Neural crest cell (in vitro differentiated cells): ENCODE measurements around the gene SCN2A. TPM values are rescaled to one million over a fixed set of nuclear protein-coding genes. Genes with fewer than 3 reads are reported as not detected.

Experiments
- DNase-seq: peaks from one replicate; pipeline ENCODE4 v3.0.0; 2021; ENCODE audit warnings: low read depth, mixed read lengths, low spot score
- H3K27ac Mint-ChIP-seq: one replicate; pipeline ENCODE4 v1.8.0; 2021; ENCODE audit warnings: mild to moderate bottlenecking, mixed read lengths; ENCODE audit not compliant: unreplicated experiment
- H3K27me3 Mint-ChIP-seq: 2 replicates; pipeline ENCODE4 v1.8.0; 2021; ENCODE audit warnings: low read depth, mild to moderate bottlenecking, mixed read lengths
- H3K36me3 Mint-ChIP-seq: 2 replicates; pipeline ENCODE4 v1.8.0; 2021; ENCODE audit warnings: low read depth, mild to moderate bottlenecking, mixed read lengths
- H3K4me1 Mint-ChIP-seq: 2 replicates; pipeline ENCODE4 v1.8.0; 2021; ENCODE audit warnings: mixed read lengths
- H3K4me3 Mint-ChIP-seq: one replicate; pipeline ENCODE4 v1.8.0; 2021; ENCODE audit warnings: mild to moderate bottlenecking, mixed read lengths
- H3K9me3 Mint-ChIP-seq: 2 replicates; pipeline ENCODE4 v1.8.0; 2021; ENCODE audit warnings: mixed read lengths
- total RNA-seq: library from RNA; stranded (reverse); gene quantifications from 2 replicates; pipeline ENCODE4 v1.2.1, GENCODE V29; 2021
- TF ChIP-seq, protein P1 (sequence below): fragments of 200-600 bp; sonication (generic); conservative IDR thresholded peaks from 2 replicates; pipeline ENCODE4 v1.5.0; 2021; ENCODE audit warnings: antibody characterized with exemption, mild to moderate bottlenecking

Gene SCN2A
- total RNA-seq, 1 donor from 2014 or later: 0.47 TPM

GRCh38 chr2:165208094-165208493, 31.1 kb upstream of the SCN2A start:
- no peak for DNase-seq
- Mint-ChIP-seq H3K4me1 (peaks cover 6% of the 10 kb centered on the region), H3K27me3 (no peaks in the 10 kb centered on the region), H3K9me3 (no peaks in the 10 kb centered on the region), H3K27ac (no peak overlapping the region), H3K36me3 (no peaks in the 10 kb centered on the region), H3K4me3 (no peak overlapping the region)
- TF ChIP-seq, protein P1, sequence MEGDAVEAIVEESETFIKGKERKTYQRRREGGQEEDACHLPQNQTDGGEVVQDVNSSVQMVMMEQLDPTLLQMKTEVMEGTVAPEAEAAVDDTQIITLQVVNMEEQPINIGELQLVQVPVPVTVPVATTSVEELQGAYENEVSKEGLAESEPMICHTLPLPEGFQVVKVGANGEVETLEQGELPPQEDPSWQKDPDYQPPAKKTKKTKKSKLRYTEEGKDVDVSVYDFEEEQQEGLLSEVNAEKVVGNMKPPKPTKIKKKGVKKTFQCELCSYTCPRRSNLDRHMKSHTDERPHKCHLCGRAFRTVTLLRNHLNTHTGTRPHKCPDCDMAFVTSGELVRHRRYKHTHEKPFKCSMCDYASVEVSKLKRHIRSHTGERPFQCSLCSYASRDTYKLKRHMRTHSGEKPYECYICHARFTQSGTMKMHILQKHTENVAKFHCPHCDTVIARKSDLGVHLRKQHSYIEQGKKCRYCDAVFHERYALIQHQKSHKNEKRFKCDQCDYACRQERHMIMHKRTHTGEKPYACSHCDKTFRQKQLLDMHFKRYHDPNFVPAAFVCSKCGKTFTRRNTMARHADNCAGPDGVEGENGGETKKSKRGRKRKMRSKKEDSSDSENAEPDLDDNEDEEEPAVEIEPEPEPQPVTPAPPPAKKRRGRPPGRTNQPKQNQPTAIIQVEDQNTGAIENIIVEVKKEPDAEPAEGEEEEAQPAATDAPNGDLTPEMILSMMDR: no peak

DNA sequence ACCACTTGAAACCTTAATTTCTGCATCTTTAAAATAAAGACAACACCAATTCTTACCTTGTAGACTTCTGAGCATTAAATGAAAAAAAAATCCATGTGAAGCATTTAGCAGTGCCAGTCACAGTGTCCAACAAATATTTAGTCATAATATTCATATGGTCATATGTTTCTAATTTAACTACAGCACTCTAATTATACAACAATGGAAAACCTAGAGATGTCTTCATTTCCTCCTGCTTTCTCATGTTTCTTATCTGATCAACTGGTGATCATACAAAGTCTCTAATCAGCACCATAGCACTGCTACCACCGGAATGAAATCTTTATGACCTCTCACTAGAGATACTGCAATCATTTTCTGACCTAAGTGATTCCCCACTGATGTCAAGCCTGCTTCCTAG, 25.1 kb upstream of the SCN2A start:
- H3K4me3 Mint-ChIP-seq: no peak overlapping the region
- no peaks in the 10 kb centered on the region for H3K9me3 Mint-ChIP-seq
- H3K27me3 Mint-ChIP-seq: no peaks in the 10 kb centered on the region
- no peak overlapping the region for H3K27ac Mint-ChIP-seq
- no peaks in the 10 kb centered on the region for H3K36me3 Mint-ChIP-seq
- H3K4me1 Mint-ChIP-seq: no peaks in the 10 kb centered on the region
- TF ChIP-seq, protein P1: no peak
- DNase-seq: no peak

GRCh38 chr2:165219481-165219880, 19.7 kb upstream of the SCN2A start:
- H3K27ac Mint-ChIP-seq: no peak overlapping the region
- no peak for DNase-seq
- H3K36me3 Mint-ChIP-seq: no peaks in the 10 kb centered on the region
- no peak overlapping the region for H3K4me3 Mint-ChIP-seq
- TF ChIP-seq, protein P1: no peak
- H3K4me1 Mint-ChIP-seq: no peaks in the 10 kb centered on the region
- H3K9me3 Mint-ChIP-seq: no peaks in the 10 kb centered on the region
- H3K27me3 Mint-ChIP-seq: no peaks in the 10 kb centered on the region

GRCh38 chr2:165224941-165225340, 14.3 kb upstream of the SCN2A start:
- no peak for DNase-seq
- TF ChIP-seq, protein P1: no peak
- Mint-ChIP-seq H3K4me1 (no peaks in the 10 kb centered on the region), H3K9me3 (no peaks in the 10 kb centered on the region), H3K4me3 (no peak overlapping the region), H3K27ac (no peak overlapping the region), H3K36me3 (no peaks in the 10 kb centered on the region), H3K27me3 (no peaks in the 10 kb centered on the region)

DNA sequence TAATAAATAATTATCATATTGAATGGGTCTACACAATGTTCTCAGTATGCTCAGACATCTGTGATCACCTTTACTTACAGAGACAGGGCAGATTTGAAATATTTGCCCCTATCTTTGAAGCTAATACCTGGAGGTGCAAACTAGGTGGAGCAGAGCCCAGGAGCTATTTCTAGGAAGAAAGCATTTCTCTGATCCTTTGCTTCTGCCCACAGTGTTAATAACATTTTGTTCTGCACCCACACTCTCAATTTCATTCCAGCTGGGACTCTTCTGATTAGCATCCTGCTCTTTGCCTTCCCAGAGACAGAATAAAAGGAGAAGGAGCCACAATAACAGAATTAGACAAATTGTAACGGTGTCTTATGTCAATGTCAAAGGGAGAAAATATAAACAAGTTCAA, 11.6 kb upstream of the SCN2A start:
- TF ChIP-seq, protein P1: no peak
- Mint-ChIP-seq H3K27ac (no peak overlapping the region), H3K4me1 (no peaks in the 10 kb centered on the region), H3K27me3 (peaks cover 2% of the 10 kb centered on the region), H3K9me3 (no peaks in the 10 kb centered on the region), H3K4me3 (no peak overlapping the region), H3K36me3 (no peaks in the 10 kb centered on the region)
- no peak for DNase-seq

- no peaks in the 10 kb centered on the region for H3K9me3 Mint-ChIP-seq
Observed at GRCh38 chr2:165237056-165237455, 2.2 kb upstream of the SCN2A start.

More at GRCh38 chr2:165237056-165237455, 2.2 kb upstream of the SCN2A start:
- no peak for DNase-seq
- Mint-ChIP-seq H3K27me3 (peaks cover 13% of the 10 kb centered on the region), H3K36me3 (no peaks in the 10 kb centered on the region), H3K4me3 (no peak overlapping the region), H3K4me1 (no peaks in the 10 kb centered on the region), H3K27ac (no peak overlapping the region)
- TF ChIP-seq, protein P1: no peak
